NCI-H774 (cell line): ENCODE measurements around the gene FNBP1L.
"Not testable (repeated sequence)": the region's sequence is repeated elsewhere in the genome, so short reads cannot be mapped to it uniquely, and the experiment has no call there.

Experiments used
- DNase-seq: peaks from one replicate; lab custom pipeline; 2025; lab: John Stamatoyannopoulos, UW

The FNBP1L gene

GRCh38 chr1:93532780-93533378 is 85.0 kb downstream of the FNBP1L start:
- DNase-seq: no peak

- DNase-seq: no peak
Observed at GRCh38 chr1:93533677-93534076, 85.8 kb downstream of the FNBP1L start.

GRCh38 chr1:93537396-93537795 is 89.5 kb downstream of the FNBP1L start:
- DNase-seq: no peak

GRCh38 chr1:93537924-93538323 is 90.0 kb downstream of the FNBP1L start:
- no peak for DNase-seq

GRCh38 chr1:93541045-93541444 is 93.1 kb downstream of the FNBP1L start:
- no peak for DNase-seq

GRCh38 chr1:93542398-93542797 is 94.5 kb downstream of the FNBP1L start:
- DNase-seq: no peak

- DNase-seq: no peak
Observed at GRCh38 chr1:93546162-93546863, 98.4 kb downstream of the FNBP1L start.

- DNase-seq: no peak
Observed at GRCh38 chr1:93549131-93549530, 101.2 kb downstream of the FNBP1L start.

GRCh38 chr1:93549811-93550210 is 101.9 kb downstream of the FNBP1L start:
- no peak for DNase-seq

- DNase-seq: no peak
Observed at GRCh38 chr1:93552741-93553455, 105.0 kb downstream of the FNBP1L start.

GRCh38 chr1:93553886-93554490 is 106.1 kb downstream of the FNBP1L start:
- DNase-seq: not testable (repeated sequence)

- no peak for DNase-seq
Observed at GRCh38 chr1:93554883-93555872, 107.3 kb downstream of the FNBP1L start.

- DNase-seq: no peak
Observed at GRCh38 chr1:93556291-93556690, 108.4 kb downstream of the FNBP1L start.

- DNase-seq: no peak
Observed at GRCh38 chr1:93559045-93559444, 111.1 kb downstream of the FNBP1L start.

GRCh38 chr1:93559695-93560094 is 111.8 kb downstream of the FNBP1L start:
- DNase-seq: no peak

GRCh38 chr1:93565496-93566206 is 117.7 kb downstream of the FNBP1L start:
- DNase-seq: no peak

GRCh38 chr1:93566227-93566626 is 118.3 kb downstream of the FNBP1L start:
- DNase-seq: no peak

GRCh38 chr1:93567255-93567918 is 119.5 kb downstream of the FNBP1L start:
- no peak for DNase-seq

- DNase-seq: no peak
Observed at GRCh38 chr1:93569489-93569888, 121.6 kb downstream of the FNBP1L start.

GRCh38 chr1:93571623-93572310 is 123.8 kb downstream of the FNBP1L start:
- DNase-seq: no peak
